C4-2B (cell line): ENCODE measurements around the gene GPR148.

Experiments
- ZFX ChIP-seq: fragments of 450-650 bp; IDR thresholded peaks from 2 replicates; pipeline ENCODE4 v1.6.1; 2017
- TF ChIP-seq, protein P1 (sequence below): fragments of 450-650 bp; conservative IDR thresholded peaks from 2 replicates; pipeline ENCODE4 v1.5.1; 2017; ENCODE audit warnings: mild to moderate bottlenecking

- TF ChIP-seq, protein P1, sequence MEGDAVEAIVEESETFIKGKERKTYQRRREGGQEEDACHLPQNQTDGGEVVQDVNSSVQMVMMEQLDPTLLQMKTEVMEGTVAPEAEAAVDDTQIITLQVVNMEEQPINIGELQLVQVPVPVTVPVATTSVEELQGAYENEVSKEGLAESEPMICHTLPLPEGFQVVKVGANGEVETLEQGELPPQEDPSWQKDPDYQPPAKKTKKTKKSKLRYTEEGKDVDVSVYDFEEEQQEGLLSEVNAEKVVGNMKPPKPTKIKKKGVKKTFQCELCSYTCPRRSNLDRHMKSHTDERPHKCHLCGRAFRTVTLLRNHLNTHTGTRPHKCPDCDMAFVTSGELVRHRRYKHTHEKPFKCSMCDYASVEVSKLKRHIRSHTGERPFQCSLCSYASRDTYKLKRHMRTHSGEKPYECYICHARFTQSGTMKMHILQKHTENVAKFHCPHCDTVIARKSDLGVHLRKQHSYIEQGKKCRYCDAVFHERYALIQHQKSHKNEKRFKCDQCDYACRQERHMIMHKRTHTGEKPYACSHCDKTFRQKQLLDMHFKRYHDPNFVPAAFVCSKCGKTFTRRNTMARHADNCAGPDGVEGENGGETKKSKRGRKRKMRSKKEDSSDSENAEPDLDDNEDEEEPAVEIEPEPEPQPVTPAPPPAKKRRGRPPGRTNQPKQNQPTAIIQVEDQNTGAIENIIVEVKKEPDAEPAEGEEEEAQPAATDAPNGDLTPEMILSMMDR: no peak
- no peak for TF ChIP-seq ZFX
Measured at GRCh38 chr2:130729322-130730299, 741 bp downstream of the GPR148 start.
